GM19035 (cell line): ENCODE data around the gene SLC1A5.

Experiments
- ATAC-seq: cut with Tn5 transposase; IDR thresholded peaks from one replicate; pipeline ENCODE4 v1.9.1; 2021; ENCODE audit not compliant: unreplicated experiment

SLC1A5 gene

DNA sequence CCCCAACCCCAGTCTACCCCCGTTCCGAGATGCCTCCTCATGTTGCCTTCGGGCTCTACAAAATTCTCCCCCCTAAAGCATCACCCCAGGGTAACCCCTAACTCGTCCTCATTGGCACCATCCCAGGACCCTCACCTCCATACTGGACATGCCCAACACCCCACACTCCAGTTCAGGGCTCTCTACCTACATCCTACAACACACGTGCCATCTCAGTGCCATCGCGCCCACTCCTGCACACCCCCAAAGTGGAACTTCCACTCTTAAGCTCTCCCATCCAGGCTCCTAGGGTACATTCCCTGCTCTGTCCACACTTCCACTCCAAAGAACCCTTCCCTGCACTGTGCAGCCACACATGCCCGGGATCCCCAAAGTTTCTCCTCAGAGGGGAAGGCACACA lies 43.4 kb downstream of the SLC1A5 start:
- no peak for ATAC-seq

GRCh38 chr19:46744005-46744691 lies 44.2 kb downstream of the SLC1A5 start:
- ATAC-seq = no peak

- no peak for ATAC-seq
These were observed 45.4 kb downstream of the SLC1A5 start for GRCh38 chr19:46742926-46743480.

DNA sequence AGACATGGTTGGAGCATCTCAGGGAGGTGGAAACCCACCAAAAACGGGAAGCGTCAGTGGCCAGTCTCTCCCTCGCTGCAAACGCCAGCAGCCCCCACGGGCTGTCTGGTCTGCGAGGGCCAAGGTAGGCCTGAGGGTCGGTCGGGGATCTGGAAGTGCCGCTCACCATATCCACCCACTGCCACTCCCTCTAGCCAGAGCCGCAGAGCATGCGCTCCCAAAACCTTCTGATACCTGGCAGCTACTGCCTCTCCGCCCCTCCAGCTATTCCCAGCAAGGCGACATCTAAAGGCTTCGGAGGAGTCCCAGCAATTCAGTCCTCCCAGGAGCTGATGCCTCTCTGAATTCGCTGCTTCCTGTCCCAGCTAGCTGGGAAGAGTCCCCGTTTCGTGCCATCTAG lies 46.9 kb downstream of the SLC1A5 start:
- no peak for ATAC-seq

GRCh38 chr19:46739290-46739771 lies 49.1 kb downstream of the SLC1A5 start:
- ATAC-seq = no peak

- ATAC-seq = no peak
These were observed 50.6 kb downstream of the SLC1A5 start for GRCh38 chr19:46737761-46738171.

DNA sequence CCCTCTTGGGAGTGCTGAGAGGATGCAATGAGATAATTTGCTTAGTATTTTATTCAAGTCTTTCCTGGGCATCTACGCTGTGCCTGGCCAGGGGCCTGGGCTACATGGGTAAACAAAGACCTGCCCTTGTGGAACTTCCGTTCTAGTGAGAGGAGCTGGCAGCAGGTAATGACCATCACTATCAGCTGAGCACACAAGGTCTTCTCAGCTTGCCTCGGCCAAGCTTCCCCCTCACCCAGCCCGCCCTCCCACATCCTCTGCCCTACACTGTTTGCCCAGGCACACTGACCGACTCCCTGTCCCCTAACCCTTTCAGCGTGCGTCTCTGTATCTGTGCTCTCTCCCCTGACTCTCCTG lies 51.1 kb downstream of the SLC1A5 start:
- ATAC-seq = no peak

DNA sequence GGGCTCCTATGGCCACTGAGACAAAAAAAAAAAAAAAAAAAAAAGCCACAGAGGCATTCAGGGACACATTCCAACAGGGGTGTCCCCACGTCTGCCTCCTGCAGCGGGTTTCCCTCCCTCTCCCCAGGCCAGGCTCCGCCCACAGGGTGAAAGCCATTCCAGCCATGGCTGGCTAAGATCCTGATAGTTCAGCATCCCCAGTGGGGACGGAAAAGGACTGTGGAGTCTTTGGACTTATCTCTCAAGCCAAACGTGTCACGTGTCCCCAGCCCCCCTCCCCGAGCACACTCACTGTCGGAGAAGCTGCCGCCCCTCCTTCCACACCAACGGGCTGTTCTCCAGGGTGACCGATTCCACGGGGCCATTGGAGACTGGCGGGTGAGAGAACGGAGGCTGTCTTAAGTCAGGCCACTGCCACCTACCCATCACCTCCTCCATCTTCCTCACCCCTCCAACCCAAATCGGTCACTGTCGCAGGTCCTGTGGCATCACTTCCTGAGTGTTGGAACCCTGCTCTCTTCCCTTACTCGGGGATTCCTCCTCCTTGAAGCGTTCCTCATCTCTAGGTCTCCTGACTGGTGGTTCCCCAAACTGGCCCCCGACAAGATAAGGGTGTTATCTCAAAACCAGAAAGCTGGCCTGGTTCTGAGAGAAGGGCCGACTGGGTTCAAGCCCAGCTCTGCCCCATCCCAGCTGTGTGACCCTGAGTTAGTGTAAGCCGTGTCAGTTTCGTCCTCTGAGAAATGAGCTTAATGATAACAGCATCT lies 51.7 kb downstream of the SLC1A5 start:
- ATAC-seq = no peak

GRCh38 chr19:46733690-46734292 lies 54.6 kb downstream of the SLC1A5 start:
- ATAC-seq = no peak

- ATAC-seq = no peak
These were observed 55.3 kb downstream of the SLC1A5 start for GRCh38 chr19:46732966-46733689.

DNA sequence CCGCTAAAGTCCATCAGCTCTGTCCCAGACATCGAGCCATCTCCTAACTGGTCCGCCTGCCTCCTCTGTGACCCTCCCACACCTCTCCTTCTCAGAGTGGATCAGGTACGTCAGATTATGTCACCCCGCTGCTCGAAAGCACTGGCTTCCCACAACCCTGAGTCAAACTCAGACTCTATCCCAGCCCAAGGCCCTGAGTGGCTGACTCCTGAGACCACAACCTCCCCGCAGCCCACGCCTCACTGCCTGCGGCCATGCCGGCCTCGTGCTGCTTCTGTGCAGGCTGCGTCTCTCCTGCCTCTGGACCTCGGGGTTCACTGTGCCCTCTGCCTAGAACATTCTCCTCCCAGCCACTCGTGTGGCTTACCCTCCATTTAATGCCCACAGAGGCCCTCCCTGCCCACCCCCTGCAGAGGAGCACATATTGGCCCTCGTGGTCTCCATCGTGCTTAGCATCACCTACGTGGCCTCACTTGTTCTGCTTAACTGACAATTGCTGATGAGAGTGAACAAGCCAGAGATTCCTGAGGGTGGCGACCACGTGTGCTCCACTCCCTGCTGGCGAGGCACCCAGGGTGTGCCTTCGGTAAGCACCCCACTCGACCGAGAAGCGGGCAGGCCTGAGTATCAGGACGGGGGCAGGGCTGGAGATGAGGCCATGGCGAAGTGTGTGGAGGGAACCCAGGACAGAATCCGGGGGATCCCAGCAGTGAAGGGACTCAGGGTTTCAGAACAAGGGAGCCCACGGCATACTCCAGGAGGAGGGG lies 56.0 kb downstream of the SLC1A5 start:
- ATAC-seq = no peak

DNA sequence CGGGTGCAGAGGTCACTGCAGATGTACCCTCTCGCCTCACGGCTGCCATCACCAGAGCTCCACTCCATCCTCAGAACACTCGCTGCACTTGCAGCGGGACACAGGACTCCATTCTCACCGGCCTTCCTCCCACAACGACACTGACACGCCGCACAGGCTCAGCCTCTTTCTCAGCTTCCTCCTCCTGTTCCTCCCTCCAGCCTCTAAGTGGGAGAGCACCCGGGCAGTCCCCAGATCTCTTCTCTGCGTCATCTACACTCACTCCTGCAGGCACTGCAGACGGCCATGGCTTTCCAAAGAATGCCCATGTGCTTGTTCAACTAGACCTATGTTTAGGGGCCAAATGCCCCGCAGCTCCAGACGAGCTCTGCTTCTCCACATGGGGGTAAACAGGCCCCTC lies 56.8 kb downstream of the SLC1A5 start:
- ATAC-seq = no peak

- no peak for ATAC-seq
These were observed 57.3 kb downstream of the SLC1A5 start for GRCh38 chr19:46731007-46731501.

- ATAC-seq = no peak
These were observed 57.8 kb downstream of the SLC1A5 start for GRCh38 chr19:46730595-46730994.

DNA sequence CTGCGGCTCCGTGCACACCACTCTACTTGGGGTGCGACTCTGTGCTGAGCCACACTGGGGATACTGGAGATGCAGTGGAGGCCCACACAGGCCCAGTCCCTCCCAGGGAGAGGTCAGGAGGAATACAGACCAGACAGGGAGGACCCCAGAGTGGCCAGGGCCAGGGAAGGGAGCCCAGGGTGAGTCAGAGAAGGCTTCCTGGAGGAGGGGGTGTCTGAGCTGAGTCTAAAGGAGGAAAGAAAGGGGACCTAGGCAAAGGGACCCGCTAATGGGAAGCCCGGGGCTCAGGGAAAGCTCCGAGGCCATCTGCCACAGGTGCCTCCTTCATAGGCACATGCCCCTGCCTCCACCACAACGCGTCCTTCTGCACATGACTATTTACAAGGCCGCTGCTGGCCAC lies 58.2 kb downstream of the SLC1A5 start:
- ATAC-seq = no peak

GRCh38 chr19:46729696-46730095 lies 58.7 kb downstream of the SLC1A5 start:
- ATAC-seq = no peak

GRCh38 chr19:46728693-46729339 lies 59.6 kb downstream of the SLC1A5 start:
- no peak for ATAC-seq

DNA sequence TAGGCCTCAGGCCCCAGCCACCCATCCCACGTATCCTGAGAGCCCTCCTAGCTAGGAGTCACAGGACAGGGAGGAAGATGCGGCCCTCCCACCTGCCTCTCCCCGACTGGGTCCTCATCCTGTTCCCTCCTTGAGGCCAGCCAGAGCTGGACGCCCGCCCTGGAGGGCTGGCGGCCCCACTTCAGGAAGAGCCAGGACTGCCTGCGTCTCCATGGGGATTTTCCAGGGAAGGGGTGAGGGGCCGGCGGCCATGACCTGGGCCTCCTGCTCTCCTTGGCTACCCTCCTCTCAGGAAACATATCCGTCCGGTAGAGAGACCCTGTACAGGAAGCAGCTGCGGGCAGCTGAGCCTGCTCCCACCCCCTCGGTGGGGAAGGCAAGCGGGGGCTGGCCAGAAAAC lies 60.2 kb downstream of the SLC1A5 start:
- ATAC-seq = no peak

DNA sequence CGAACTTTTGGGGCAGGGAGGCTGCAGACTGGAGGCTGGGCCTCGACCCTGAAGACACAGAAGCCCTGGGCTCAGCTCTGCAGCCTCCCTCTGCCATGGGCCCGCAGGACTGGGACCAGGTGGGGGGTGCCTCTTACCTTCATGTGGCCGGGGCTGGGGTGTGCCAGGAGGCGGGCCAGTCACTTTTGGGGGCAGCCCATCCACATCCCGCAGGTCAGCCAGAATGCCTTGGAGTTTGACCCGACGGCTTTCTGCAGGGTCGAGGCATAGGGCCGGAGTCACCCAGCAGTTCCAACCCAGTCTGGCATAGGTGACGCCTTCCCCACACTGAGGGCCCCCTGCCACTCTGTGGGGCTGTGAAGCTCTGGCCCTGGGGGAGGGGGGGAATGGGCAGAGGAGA lies 60.6 kb downstream of the SLC1A5 start:
- no peak for ATAC-seq
